NCI-H2107 treated with DMSO at 0.1 percent for 48 hours (cell line): Measurements from ENCODE around the gene DTL.

Source experiments
- DNase-seq: peaks from one replicate; lab custom pipeline; 2025; ENCODE audit not compliant: unreplicated experiment; lab: John Stamatoyannopoulos, UW

The DTL gene

DNA sequence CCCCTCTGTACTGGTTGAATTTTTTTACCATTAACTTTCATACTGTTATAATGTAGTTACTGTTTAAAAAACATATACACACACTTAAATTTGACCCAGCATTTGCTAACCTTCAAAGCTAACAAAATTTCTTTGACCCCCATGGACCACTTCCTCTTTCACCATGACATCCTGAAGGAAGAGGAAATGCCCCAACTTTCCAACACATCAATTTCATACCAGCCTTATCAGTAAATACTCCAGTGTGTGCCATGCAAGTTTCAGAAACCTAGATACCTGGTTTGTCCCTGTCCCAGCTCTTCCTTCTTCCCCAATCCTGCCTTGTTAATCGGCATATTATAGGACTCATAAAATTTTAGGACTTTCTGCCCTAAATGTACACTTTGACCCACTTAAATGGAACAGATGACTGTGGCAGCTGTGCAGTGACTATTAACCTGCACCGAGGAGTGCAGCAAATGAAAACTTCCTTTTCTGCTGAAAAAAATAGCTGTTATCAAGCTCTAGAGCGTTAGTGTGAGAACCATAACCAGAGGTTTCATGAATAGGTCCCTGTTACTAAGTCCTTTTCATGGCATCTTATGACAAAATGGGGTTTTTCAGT, 54.1 kb downstream of the DTL start:
- DNase-seq, result no peak

DNA sequence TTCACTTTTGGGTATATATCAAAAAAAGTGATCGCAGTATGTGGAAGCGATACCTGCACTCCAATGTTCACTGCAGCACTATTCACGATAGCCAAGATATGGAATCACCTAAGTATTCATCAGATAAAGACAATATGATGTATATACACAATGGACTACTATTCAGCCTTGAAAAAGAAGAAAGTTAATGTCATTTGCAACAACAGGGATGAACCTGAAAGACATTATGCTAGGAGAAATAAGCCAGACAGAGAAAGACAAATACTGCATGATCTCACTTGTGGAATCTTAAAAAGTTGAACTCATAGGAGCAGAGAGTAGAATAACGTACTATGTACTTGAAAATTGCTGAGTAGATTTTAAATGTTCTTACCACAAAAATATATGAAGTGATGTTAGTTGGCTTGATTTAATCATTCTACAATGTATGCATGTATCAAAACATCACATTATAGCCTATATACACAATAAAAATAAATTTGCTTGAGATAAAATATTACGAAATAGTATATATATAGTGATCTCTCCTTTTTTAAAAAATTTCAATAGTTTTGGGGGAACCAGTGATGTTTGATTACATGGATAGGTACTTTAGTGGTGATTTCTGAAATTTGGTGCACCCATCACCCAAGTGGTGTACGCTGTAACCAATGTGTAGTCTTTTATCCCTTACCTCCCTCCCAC, 56.0 kb downstream of the DTL start:
- DNase-seq, result no peak

DNA sequence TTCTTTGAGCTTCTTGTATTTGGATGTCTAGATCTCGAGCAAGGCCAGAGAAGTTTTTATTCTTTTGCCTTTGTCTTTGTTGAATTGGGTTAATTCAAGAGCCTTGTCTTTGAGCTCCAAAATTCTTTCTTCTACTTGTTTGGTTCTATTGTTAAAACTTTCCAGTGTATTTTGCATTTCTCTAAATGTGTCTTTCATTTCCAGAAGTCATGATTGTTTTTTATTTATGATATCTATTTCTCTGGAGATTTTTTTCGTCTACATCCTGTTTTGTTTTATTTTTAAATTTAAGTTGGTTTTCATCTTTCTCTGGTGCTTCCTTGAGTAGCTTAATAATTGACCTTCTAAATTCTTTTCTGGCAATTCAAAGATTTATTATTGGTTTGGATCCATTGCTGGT, 61.8 kb downstream of the DTL start:
- DNase-seq, result no peak

DNA sequence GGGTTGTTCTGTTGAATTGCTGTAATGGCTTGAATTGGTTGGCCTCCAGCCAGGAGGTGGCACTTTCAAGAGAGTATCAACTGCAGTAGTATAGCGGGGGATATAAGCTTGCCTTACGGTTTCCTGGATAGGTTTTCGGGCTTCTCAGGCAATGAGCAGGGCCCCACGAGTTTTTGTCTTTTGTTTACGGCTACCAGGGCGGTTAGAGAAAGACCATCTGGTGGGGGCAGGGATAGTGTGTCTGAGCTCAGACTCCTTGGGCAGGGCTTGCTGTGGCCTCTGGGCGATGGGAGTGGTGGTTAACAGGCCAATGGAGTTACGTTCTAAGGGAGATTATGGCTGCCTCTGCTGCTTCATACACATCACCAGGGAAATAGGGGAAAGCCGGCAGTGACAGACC, 62.8 kb downstream of the DTL start:
- no peak for DNase-seq

DNA sequence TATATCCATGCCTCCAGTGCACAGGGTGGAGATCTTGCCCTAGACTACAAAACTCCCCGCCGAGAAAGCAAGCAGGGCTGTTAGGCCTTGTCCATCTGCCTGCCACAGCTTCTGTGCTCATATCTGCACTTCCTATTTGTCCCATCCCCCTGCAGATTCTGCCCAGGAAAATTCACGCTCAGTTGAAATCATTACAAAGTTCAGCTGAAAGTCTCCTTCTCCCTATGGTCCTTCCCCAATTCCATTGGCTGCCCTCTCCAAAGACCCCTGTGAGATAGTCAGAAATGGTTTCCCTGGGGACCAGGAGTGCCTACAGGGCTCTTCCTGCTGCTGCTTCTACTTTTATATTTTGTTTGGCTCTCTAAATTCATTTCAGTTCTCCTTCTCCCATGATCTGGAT, 63.2 kb downstream of the DTL start:
- no peak for DNase-seq

DNA sequence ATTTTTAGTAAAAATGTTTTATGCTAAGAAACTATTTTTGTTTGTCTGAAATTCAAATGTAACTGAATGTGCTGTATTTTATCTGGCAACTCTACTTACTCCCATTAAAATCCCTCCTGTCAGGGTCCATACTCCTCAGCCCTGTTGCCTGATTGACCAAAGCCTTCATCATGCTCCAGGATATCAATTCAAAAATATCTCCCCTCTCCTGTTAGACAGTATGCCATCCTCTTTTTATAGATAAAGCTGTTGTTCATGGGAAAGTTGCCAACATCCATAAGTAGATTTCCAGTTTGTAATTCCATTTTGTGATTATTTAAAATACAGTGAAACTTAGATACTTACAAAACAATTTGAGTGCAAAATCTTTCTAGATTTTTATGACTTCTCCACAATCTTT, 65.7 kb downstream of the DTL start:
- DNase-seq, result no peak

DNA sequence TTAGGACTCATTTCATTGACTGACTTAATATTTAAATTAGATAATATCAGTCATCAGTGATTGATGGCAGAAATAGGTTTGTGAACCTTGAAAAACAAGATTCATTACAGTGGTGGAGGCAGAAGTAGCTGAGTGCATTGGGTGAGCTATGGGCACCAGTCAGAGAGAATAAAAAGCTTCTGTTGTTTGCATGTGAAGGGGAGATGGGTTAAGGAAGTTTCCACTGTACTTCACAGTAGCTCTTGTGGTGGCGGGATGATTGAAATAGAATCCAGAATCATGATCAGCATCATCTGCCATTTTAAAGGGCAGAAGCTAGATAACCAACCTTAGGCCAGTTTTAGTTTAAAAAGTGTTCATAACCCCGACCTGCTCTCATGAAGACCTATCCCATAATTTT, 66.2 kb downstream of the DTL start:
- no peak for DNase-seq

DNA sequence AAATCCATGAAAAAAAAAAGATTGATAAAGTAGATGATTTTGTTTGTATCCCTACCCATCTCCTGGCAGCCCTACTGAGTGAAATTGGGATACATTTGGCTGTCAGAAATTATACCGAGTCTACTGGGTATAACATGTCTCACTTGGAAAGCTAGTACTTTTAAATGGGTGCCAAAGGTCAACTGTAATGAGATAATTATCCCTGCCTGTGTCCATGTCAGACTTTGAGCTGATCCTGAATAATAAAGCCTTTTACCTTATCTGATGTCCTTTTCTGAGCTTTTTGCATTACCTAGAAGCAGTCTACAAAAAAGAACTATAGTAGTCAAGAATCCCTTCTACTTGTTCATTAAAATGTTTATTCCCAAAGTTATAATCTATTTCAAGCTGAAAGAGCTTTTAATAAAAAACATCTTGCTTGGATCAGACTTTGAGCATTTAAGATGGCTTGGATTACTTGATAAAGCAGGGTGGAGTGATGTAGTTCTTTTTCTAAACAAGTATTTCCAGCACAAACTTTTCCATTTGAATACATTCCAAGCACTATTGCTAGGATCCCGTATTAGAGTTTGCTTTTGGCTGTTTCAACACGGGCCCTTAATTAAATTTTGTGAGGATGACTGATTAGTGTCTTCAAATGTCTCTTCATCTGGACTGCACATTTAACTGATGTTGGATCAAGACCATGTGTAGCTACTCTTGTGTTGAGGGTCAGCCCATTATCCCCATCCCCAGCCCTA, 69.2 kb downstream of the DTL start:
- no peak for DNase-seq

DNA sequence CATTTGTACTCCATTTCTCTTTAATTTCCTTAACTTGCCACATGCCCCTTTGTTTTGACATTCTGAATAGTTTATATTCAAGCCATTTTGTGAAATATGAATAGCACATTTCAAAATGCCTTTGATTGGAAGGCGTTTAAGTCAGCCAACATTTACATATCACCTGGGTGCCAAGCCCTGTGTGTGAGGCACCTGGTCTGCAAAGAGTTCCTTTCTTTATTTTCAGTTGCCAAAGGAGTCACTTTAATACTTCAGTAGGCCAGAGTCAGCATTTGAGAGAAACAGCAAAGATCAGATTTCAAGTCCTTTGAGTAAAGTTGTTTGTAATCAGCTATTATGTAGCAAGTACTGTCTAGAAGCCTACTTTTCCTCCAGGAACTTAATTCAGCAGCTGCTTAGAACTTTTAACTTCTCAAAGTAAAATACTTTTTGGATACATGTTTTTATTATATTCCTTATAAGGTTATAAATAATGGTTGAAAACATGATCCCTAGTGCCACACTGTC, 70.8 kb downstream of the DTL start:
- DNase-seq, result peak; percentile 18

DNA sequence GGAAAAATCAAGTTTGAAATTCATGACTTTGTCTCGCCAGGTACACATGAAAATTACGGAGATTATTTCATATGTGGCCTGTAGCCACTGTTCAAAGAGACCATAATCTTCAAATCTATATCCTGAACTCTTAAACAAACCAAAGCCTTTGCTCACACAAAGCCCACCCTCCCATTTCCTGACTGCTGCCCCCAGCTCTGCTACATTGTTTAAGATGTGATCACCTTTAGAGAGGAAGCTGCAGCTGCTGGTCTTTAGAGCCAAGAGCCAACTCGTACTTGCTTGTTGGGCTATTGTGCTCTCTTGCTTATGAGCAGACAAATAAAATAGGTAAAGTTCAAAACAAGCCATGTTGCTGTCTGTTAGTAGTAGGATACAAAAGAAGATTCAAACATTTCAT, 71.9 kb downstream of the DTL start:
- no peak for DNase-seq

DNA sequence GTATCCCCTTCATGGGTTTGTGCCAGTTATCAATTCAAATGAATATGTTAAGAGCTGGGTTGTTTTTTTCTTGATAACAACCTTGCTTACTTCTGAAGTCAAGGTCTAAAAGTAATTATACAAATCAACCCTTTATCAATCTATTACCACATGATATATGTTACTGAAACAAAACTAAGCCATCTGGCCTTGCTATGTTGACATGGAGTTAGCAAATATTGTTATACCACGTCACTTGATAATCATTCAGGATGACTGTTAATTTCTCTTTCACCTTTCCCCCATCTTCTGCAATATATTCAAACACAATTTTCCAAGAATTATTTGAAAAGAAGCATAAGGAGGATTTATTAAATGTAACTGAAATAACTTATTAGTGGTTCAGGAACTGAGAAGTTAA, 72.6 kb downstream of the DTL start:
- no peak for DNase-seq

DNA sequence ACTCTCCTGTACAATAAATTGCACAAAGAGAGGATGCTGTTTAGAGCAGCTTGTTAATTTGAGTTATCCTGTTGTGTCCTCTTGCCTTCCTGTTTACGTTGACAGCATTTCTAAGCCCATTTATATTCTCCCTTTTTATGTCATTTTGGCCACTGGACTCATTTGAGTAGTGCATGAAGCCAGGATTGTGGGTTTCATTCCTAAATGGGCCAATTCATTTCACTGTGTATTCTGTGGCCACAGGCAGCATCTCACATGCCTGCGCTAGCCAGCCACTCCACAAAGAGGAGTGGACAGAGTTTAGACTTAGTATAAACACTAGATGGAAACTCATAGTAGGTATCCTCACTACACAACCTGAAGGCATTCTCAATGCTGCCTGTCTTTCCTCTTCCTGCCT, 73.4 kb downstream of the DTL start:
- no peak for DNase-seq

DNA sequence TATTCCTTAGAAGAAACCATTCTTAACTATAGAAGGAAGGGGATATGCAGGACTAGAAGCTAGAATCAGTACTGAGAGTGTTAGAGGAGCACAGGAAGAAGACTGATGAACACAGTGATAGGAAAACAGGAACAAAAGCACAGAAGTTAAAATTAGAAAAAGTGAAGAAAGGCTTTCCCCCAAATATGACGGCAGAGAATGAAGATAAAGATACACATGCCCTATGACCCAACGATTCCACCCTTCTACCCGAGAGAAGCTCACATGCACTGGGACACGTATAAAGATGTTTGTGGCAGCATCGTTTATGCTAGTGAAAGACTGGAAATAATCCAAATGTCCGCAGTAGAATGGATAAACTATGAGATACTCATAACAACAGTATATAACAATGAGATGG, 74.2 kb downstream of the DTL start:
- DNase-seq, result no peak

DNA sequence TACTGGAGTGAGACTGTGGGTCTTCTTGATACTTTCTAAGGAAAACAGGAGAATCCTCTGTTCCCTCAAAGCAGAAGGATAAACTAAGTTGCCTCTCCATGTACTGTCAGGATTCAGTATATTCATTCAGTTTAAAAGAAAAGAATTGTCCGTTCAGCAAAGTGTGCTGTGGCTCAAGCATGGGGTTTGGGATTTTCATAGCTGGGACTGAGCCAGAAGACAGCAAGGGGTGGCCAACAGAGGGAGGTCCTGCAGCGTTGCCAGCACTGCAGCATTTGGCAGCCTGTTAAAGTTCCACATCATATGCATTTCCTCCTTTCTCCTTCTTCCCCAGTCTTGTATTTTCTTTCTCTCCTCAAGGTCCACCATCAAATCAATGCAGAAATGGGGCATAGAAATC, 75.1 kb downstream of the DTL start:
- DNase-seq, result no peak

DNA sequence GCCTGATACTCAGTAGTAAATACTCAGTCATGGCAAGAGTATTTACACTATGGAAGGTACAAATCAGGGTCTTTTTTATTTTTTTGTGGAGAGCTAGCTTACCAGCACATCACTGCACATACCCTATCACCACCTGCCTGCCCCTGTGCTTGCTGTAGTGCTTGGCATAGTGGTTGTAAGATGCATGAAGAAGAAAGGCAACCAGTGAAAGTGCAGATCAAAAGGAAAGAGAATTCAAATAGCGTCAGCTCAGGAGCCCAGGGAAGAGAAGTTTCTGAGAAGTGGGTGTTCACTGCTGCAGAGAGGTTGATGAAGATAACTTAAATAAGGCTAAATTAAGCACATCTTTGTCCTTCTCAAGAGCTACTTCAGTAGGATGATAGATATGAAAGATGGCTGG, 76.0 kb downstream of the DTL start:
- no peak for DNase-seq

DNA sequence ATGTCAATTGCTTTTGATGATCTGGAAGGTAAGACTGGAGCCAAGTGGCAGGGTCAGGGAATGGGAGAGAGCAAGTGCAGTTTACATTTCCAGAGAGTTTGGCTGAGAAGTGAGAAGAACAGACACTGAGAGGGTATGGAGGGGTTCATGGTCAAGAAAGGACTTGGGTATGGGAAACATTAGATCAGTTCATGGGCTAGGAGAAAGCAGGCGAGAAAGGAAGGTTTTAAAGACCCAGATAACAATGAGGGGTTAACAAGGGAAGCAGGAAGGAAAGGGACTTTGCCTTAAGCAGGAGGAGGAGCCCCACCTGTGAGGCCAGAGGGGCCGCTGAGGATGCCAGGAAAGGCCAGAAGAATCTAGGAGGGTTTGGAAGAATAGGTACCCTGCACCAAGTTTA, 78.2 kb downstream of the DTL start:
- no peak for DNase-seq

DNA sequence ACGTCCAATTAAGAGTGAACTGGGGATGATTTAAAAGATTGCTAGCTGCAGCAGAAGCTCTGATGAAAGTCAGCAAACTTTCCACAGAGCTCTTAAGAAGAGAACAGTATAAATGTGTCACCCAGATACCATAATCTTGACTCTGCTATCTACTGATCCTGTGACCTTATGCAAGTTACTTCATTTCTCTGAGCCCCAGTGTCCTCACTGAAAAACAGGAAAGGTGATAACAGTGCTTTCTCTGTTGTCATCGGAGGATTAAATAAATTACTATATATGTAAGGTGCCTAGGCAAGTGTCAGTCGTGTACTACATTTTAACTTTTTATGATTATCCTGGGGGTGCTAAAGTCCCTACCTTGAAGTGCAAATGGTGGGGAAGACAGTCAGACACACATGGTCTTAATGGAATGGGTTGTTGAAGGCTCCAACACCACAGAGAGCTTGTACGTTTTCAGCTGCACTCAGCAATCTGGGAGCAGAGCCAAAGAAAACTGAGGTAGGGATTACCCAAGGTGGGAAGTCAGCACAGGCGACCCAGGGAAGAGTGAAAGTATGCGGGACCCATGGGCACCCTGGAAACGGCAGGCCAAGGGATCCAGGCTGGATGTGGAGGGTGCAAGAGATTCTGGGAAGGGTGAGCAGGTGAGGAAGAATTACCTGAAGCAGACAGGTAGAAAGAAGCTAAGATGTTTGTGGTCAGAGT, 82.8 kb downstream of the DTL start:
- DNase-seq, result no peak

DNA sequence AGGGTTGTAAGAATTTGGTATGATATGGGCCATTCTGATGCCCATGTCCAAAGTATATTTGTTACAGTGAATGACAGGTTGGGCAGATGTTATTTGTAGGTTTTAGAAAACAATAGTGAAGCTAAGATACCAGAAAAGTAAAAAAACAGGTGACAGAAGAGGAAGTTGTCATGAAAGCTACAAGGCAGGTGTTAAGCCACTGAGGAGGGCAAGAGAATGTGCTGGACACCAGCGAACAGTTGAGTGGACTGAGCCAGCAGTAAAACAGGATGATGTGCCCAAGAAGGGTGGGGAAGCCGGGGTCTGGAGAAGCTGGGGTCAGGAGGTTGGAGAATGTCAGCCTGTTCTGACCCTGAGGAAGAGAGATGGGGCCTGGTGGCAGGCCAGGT, 83.3 kb downstream of the DTL start:
- DNase-seq, result no peak

DNA sequence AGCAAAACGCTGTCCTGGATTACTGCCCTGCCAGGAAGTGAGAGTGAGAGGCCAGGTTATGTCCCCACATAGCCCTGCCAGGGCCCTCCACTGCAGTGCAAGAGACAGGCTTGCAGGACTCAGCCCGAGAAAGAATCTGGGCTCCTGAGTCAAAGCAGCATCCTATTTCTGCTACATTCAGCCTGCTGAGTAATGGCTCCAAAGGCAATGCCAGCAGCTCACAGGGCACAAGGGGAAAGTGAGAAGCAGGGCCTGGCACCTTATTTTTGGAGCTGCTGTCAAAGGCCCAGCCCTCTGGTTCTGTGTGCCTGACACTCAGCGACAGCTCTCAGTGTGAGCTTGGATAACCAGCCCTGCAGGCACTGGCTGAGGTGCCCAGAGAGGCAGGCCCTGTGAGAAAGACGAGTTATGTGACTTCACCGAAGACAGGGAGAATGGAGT, 83.9 kb downstream of the DTL start:
- DNase-seq, result no peak

DNA sequence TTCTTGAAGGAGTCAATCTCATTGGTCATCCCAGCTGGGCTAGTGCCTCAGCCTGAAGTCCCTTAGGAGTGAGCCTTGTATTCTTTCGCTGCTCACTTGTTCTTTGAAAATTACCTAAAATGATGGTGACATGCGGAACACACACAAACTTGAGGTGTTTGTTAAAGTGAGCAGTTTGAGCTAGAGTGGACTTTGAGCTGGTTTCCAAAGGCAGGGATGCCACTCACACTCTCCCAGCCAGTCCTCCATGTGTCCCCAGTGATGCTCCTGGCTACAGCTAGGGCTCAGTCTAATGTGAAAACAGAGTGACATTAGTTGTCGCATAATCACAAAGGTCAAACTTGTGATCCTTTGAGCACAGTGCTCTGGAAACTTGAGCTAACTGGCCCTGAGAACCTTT, 84.3 kb downstream of the DTL start:
- DNase-seq, result no peak

DNA sequence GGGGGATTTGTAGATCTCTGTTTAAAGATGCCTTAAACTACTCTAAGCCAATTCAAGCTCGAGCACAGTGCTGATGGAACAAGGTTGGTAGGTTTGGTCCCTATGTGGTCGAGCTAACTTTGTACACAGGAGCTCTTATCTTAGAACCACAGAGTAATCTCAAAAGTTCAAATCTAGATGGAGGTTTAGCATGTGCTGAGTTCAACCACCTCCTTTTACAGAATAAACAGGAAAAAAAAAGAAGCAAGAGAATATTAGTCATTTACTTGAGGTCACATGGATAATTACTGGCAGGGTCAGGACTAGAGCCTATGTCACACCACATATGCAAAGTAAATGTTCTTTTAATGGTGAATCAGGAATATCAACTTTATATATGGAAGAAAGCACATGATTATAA, 86.2 kb downstream of the DTL start:
- no peak for DNase-seq
